HepG2 (cell line): ENCODE data around the gene ZNF644. TPM values are rescaled to one million over a fixed set of nuclear protein-coding genes. Genes with fewer than 3 reads are reported as not detected.

Experiments
- ATAC-seq: fragments of 200-7000 bp; cut with Tn5 transposase; 3 replicates; pipeline ENCODE4 v1.9.1; 2020; ENCODE audit warnings: mild to moderate bottlenecking, moderate library complexity
- BruUV-seq: library from RNA; stranded (reverse); fragments of 400-500 nt; replicated peaks from 2 replicates; lab custom pipeline; 2021; lab: Mats Ljungman, UMichigan
- CTCF ChIA-PET: fragments of 300-600 bp; formaldehyde crosslinking; extraction: SDS; loops from one replicate; lab custom pipeline; 2021; ENCODE audit warnings: low total read pairs, inconsistent platforms, low intra/inter-chr PET ratio; lab: Yijun Ruan, JAX
- POLR2A ChIA-PET: fragments of 350-600 bp; sonication (Branson Sonifier 250); formaldehyde crosslinking; loops from one replicate; lab custom pipeline; 2020; ENCODE audit warnings: antibody characterized with exemption, inconsistent platforms; lab: Yijun Ruan, JAX
- DNase-seq: peaks from one replicate; pipeline ENCODE4 v3.0.0-alpha.2; 2015; ENCODE audit warnings: low spot score
- FAIRE-seq: peaks from 3 replicates; lab custom pipeline; 2011; peaks lifted over from hg19 to GRCh38; lab: Jason Lieb, UNC
- H2AFZ ChIP-seq: one replicate; pipeline ENCODE4 v1.6.1; 2011; ENCODE audit warnings: low read length, inconsistent platforms
- H3K27ac ChIP-seq: fragments of 300-600 bp; 3 replicates; pipeline ENCODE4 v1.8.0; 2011; ENCODE audit warnings: mixed run types, mild to moderate bottlenecking, mixed read lengths, low read length, inconsistent platforms; ENCODE audit not compliant: insufficient read depth; ENCODE audit errors: extremely low read length
- H3K27me3 ChIP-seq, 2 experiments: fragments of 200-600 bp in 1 of 2; 2 replicates in 1 of 2; 3 replicates in 1 of 2; pipeline versions ENCODE4 v1.6.0 to v1.8.0; 2011; ENCODE audit warnings: low read length in 2 of 2, mild to moderate bottlenecking in 2 of 2, moderate library complexity in 2 of 2, inconsistent platforms in 1 of 2; ENCODE audit not compliant: insufficient read depth in 2 of 2, control insufficient read depth in 1 of 2
- H3K36me3 ChIP-seq, 2 experiments: fragments of 200-600 bp in 1 of 2; replicated peaks in 1 of 2; 2 replicates in 1 of 2; 3 replicates in 1 of 2; pipeline versions ENCODE4 v1.5.1 to v1.8.0; 2011; ENCODE audit warnings: low read length in 2 of 2, inconsistent platforms in 1 of 2; ENCODE audit not compliant: insufficient read depth in 2 of 2, control insufficient read depth in 1 of 2
- H3K4me1 ChIP-seq: 2 replicates; pipeline ENCODE4 v1.5.1; 2012; ENCODE audit warnings: low read length, inconsistent platforms; ENCODE audit not compliant: insufficient read depth
- H3K4me2 ChIP-seq: 2 replicates; pipeline ENCODE4 v1.6.0; 2011; ENCODE audit warnings: low read depth, low read length, inconsistent platforms
- H3K4me3 ChIP-seq, 3 experiments: fragments of 200-600 bp in 1 of 3; sonication (generic), shearing (Covaris generic) in 1 of 3; replicated peaks in 1 of 3; 2 replicates each; pipeline ENCODE4 v1.5.1; 2011 to 2016; ENCODE audit warnings: low read length in 3 of 3, inconsistent platforms in 2 of 3, low read depth in 2 of 3, mild to moderate bottlenecking in 2 of 3, control low read depth in 1 of 3, mixed read lengths in 1 of 3; ENCODE audit not compliant: insufficient read depth in 1 of 3
- H3K79me2 ChIP-seq: one replicate; pipeline ENCODE4 v1.6.1; 2011; ENCODE audit warnings: low read length, inconsistent platforms; ENCODE audit not compliant: insufficient read depth
- H3K9ac ChIP-seq: 2 replicates; pipeline ENCODE4 v1.6.0; 2011; ENCODE audit warnings: mild to moderate bottlenecking, low read depth, low read length, inconsistent platforms; ENCODE audit not compliant: insufficient read depth
- H3K9me3 ChIP-seq: 2 replicates; pipeline ENCODE4 v1.5.1; 2012; ENCODE audit warnings: mild to moderate bottlenecking, low read length
- H4K20me1 ChIP-seq: 2 replicates; pipeline ENCODE4 v1.6.0; 2011; ENCODE audit warnings: inconsistent platforms, mild to moderate bottlenecking, low read length, moderate library complexity; ENCODE audit not compliant: insufficient read depth
- MBNL3 ChIP-seq: fragments of 250-450 bp; sonication (Bioruptor Pico); conservative IDR thresholded peaks from 2 replicates; pipeline ENCODE4 v1.8.0; 2022; ENCODE audit warnings: mild to moderate bottlenecking, inconsistent platforms
- PITX1 ChIP-seq: sonication (generic); formaldehyde crosslinking; IDR thresholded peaks from 2 replicates; pipeline ENCODE4 v1.5.1; 2020; ENCODE audit warnings: mild to moderate bottlenecking, missing genetic modification reagents
- RBM22 ChIP-seq: fragments of 200-400 bp; formaldehyde crosslinking; optimal IDR thresholded peaks from 2 replicates; pipeline ENCODE3; 2017; ENCODE audit warnings: mild to moderate bottlenecking, low read length, moderate library complexity
- WGBS: methylation state at CpG from one replicate; pipeline ENCODE4 v1.1.6; 2017; ENCODE audit warnings: low lambda C conversion rate; 5-methylcytosine and 5-hydroxymethylcytosine counted together
- in situ Hi-C: cut with HindIII; loops from 2 replicates; pipeline ENCODE4 v1.10.0; 2017; ENCODE audit warnings: low pct_unique_long_range_greater_than_20kb; ENCODE audit not compliant: extremely low pct_ligation_motif_present
- intact Hi-C: fragments of 100-400 bp; cut with micrococcal nuclease; formaldehyde crosslinking; loops from one replicate; pipeline ENCODE4 v1.10.0; 2022; ENCODE audit not compliant: unreplicated experiment
- polyA plus RNA-seq, 8 experiments: library from polyadenylated mRNA; depleted of rRNA in 3 of 8; stranded (reverse) in 7 of 8; unstranded in 1 of 8; fragments of >200 nt; fragmentation: Illumina TruSeq in 4 of 8; extraction: Trizol in 4 of 8; gene quantifications; 2 replicates each; pipeline versions ENCODE4 v1.2.1 to v1.2.3, GENCODE V29; 2011 to 2016; ENCODE audit warnings: low read depth in 4 of 8, missing spikeins in 1 of 8, mixed read lengths in 1 of 8; ENCODE audit not compliant: insufficient read depth in 1 of 8
- total RNA-seq, 5 experiments: library from RNA; depleted of rRNA; stranded (reverse); fragments of >200 nt; fragmentation: Illumina TruSeq; extraction: Trizol; gene quantifications; 2 replicates each; pipeline ENCODE4 v1.2.3, GENCODE V29; 2016; ENCODE audit warnings: low read depth in 1 of 5

Gene ZNF644
- total and polyA plus RNA-seq, 2 of the 13 experiments (the other 11 are each of a cell fraction or from before 2014, with no cell fraction given), result 17.7 to 51.7 TPM

- Histone ChIP-seq H3K4me2 (no peak overlapping the region), H3K27ac (no peak overlapping the region), H3K36me3 (peaks cover 2 to 12% of the 10 kb centered on the region in 2 experiments; a peak in 3 of 5 replicates), H3K9ac (no peak overlapping the region), H2AFZ (no peak overlapping the region), H3K27me3 (no peaks in the 10 kb centered on the region), H3K79me2 (peaks cover 98% of the 10 kb centered on the region), H3K9me3 (peaks cover 16% of the 10 kb centered on the region; the same call in 1 of the 2 replicates), H3K4me3 (no peak overlapping the region), H4K20me1 (peaks cover 61% of the 10 kb centered on the region), H3K4me1 (peaks cover 14% of the 10 kb centered on the region; the same call in 1 of the 2 replicates)
- DNase-seq, result no peak
- TF ChIP-seq RBM22, result peak; percentile 42
- TF ChIP-seq PITX1 (CRISPR knock-in tag), result no peak
- FAIRE-seq, result no peak
- intact Hi-C loops (no loop called here), in situ Hi-C loops (no loop called here)
- no TSS peak for BruUV-seq
- ChIA-PET POLR2A (no interaction called here), CTCF (no interaction called here)
- WGBS, result 91% methylated on average over 2 of the region's 2 CpGs
- no peak for ATAC-seq
These were observed 28.6 kb downstream of the ZNF644 start for GRCh38 chr1:90993245-90993644.

GRCh38 chr1:90990779-90991178, 31.1 kb downstream of the ZNF644 start:
- H3K4me1 ChIP-seq, result 0 out of 2 replicates have a peak, but pooled peaks cover 6% of the 10 kb centered on the region
- BruUV-seq, result no TSS peak
- TF ChIP-seq MBNL3 (CRISPR knock-in tag), result no peak
- no peak overlapping the region for H2AFZ ChIP-seq
- ChIA-PET CTCF (no interaction called here), POLR2A (no interaction called here)
- ATAC-seq (no peak), DNase-seq (no peak), FAIRE-seq (no peak)
- in situ Hi-C loops, result no loop called here
- H4K20me1 ChIP-seq, result peaks cover 73% of the 10 kb centered on the region
- WGBS, result 95% methylated on average over 4 of the region's 4 CpGs
- H3K27me3 ChIP-seq, result no peaks in the 10 kb centered on the region
- no peak overlapping the region for H3K4me3 ChIP-seq
- no peak overlapping the region for H3K27ac ChIP-seq
- peaks cover 2 to 12% of the 10 kb centered on the region in 2 experiments; a peak in 3 of 5 replicates for H3K36me3 ChIP-seq
- H3K4me2 ChIP-seq, result no peak overlapping the region
- H3K79me2 ChIP-seq, result peaks cover 100% of the 10 kb centered on the region
- intact Hi-C loops, result no loop called here
- peaks cover 23% of the 10 kb centered on the region; the same call in 1 of the 2 replicates for H3K9me3 ChIP-seq
- no peak overlapping the region for H3K9ac ChIP-seq
